WERI-Rb-1 (cell line): ENCODE results near the gene REG4.

Experiments used
- DNase-seq: peaks from one replicate; pipeline ENCODE4 v3.0.0-alpha.2; 2020
- H3K27ac ChIP-seq: fragments of 250-450 bp; sonication (Bioruptor Pico); 2 replicates; pipeline ENCODE4 v1.5.1; 2020; ENCODE audit warnings: mild to moderate bottlenecking, moderate library complexity
- H3K27me3 ChIP-seq: fragments of 250-450 bp; sonication (Bioruptor Pico); 2 replicates; pipeline ENCODE4 v1.5.1; 2021; ENCODE audit warnings: mild to moderate bottlenecking, low read depth, moderate library complexity; ENCODE audit not compliant: insufficient read depth, severe bottlenecking
- H3K36me3 ChIP-seq: fragments of 250-450 bp; sonication (Bioruptor Pico); 2 replicates; pipeline ENCODE4 v1.5.1; 2020; ENCODE audit warnings: mild to moderate bottlenecking, moderate library complexity
- H3K4me3 ChIP-seq: 2 replicates; pipeline ENCODE4 v1.5.1; 2011; ENCODE audit warnings: low read depth, mild to moderate bottlenecking, control low read depth, low read length
- H3K9me3 ChIP-seq: fragments of 250-450 bp; sonication (Bioruptor Pico); 2 replicates; pipeline ENCODE4 v1.5.1; 2021; ENCODE audit warnings: mild to moderate bottlenecking, moderate library complexity; ENCODE audit not compliant: severe bottlenecking
- TF ChIP-seq, protein P1 (sequence below): IDR thresholded peaks from 2 replicates; pipeline ENCODE4 v1.5.1; 2011; ENCODE audit warnings: low read depth, mild to moderate bottlenecking, control low read depth, inconsistent platforms, low read length

Gene REG4

DNA sequence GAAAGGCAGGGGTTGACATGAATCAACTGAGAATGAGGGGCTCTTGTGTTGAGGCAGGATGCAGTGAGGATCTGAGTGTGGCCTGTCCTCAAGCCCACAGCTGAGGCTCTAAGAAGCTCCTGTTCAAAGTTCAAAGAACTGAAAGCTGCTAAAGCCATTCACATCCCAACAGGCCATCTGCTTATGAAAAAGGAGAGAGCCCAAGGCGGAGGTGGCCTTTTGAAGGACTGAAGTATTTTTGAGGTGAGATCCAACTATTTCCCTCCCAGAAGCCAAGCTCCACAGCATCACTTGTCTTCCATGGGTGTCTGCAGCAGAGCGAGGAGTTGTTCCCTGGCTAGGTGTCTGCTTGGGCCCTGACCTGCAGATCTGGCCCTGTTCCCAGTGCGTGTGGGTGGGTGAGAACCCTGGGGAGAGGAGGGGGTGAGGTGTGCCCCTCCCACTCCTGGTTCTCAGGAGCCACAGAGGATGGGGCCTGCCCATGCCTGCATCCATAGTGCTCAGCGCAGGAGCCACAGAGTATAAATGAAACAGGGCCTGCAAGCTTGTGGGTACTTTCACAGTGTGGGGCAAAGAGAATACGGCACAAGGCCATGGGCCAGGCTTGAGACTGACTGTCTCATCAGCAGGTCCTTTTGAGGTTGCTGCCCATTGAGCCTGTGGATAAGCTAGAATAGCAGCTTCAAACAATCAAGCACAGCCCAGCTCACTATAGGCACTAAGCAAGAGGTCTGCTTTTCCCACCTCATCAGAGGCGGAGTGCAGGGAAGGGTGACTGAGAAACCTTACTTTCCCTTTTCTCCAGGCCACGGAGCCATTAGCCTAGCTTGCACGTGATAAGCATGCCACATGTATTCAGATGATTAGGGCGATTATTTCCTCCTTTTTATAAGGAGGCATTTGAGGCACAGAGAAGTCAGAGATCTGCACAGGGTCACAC lies 15.7 kb downstream of the REG4 start:
- Histone ChIP-seq H3K27ac (no peak overlapping the region), H3K4me3 (no peak overlapping the region), H3K27me3 (no peaks in the 10 kb centered on the region), H3K9me3 (no peaks in the 10 kb centered on the region), H3K36me3 (no peaks in the 10 kb centered on the region)
- TF ChIP-seq, protein P1, sequence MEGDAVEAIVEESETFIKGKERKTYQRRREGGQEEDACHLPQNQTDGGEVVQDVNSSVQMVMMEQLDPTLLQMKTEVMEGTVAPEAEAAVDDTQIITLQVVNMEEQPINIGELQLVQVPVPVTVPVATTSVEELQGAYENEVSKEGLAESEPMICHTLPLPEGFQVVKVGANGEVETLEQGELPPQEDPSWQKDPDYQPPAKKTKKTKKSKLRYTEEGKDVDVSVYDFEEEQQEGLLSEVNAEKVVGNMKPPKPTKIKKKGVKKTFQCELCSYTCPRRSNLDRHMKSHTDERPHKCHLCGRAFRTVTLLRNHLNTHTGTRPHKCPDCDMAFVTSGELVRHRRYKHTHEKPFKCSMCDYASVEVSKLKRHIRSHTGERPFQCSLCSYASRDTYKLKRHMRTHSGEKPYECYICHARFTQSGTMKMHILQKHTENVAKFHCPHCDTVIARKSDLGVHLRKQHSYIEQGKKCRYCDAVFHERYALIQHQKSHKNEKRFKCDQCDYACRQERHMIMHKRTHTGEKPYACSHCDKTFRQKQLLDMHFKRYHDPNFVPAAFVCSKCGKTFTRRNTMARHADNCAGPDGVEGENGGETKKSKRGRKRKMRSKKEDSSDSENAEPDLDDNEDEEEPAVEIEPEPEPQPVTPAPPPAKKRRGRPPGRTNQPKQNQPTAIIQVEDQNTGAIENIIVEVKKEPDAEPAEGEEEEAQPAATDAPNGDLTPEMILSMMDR: no peak
- no peak for DNase-seq

DNA sequence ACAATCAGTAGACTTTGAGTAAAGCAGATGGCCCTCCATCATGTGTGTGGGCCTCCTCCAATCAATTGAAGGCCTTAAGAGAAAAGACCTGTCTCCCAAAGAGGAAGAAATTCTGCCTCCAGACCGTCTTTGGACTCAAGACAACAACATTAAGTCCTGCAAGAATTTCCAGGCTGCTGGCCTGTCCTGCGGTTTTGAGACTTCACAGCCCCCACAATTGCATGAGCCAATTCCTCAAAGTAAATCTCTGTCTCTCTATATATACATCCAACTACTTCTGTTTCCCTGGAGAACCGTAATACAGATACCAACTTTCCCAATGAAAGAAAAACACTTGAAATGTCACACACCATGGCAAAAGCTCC lies 16.4 kb downstream of the REG4 start:
- no peak overlapping the region for H3K27ac ChIP-seq
- H3K4me3 ChIP-seq: no peak overlapping the region
- no peaks in the 10 kb centered on the region for H3K9me3 ChIP-seq
- H3K27me3 ChIP-seq: no peaks in the 10 kb centered on the region
- TF ChIP-seq, protein P1: no peak
- no peaks in the 10 kb centered on the region for H3K36me3 ChIP-seq
- no peak for DNase-seq

GRCh38 chr1:119794230-119794875 lies 16.9 kb downstream of the REG4 start:
- Histone ChIP-seq H3K27ac (no peak overlapping the region), H3K36me3 (no peaks in the 10 kb centered on the region), H3K4me3 (no peak overlapping the region), H3K9me3 (no peaks in the 10 kb centered on the region), H3K27me3 (no peaks in the 10 kb centered on the region)
- DNase-seq: no peak
- TF ChIP-seq, protein P1: no peak

DNA sequence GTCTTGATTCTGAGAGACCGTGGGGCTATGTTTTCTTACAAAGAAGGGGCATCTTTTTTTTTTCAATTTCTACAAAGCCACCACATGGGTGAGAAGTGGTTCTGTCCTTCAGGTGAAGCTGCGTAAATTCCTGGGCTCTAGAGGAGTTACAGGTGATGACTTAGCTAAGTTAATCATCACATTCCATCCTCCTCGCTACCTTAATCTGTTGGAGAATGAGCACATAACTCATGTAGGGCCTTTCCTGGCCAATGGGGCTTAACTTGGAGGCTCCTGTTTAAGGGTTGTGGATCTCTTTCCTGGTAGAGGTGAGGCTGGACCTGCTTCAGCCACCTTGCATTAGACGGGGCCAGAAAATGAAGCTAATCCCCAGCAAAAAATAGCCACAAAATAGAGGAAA lies 19.9 kb downstream of the REG4 start:
- no peaks in the 10 kb centered on the region for H3K9me3 ChIP-seq
- no peak overlapping the region for H3K4me3 ChIP-seq
- H3K27ac ChIP-seq: no peak overlapping the region
- no peaks in the 10 kb centered on the region for H3K36me3 ChIP-seq
- no peaks in the 10 kb centered on the region for H3K27me3 ChIP-seq
- no peak for DNase-seq
- TF ChIP-seq, protein P1: no peak

GRCh38 chr1:119790451-119791198 lies 20.6 kb downstream of the REG4 start:
- H3K9me3 ChIP-seq: no peaks in the 10 kb centered on the region
- DNase-seq: no peak
- H3K27me3 ChIP-seq: no peaks in the 10 kb centered on the region
- TF ChIP-seq, protein P1: no peak
- H3K36me3 ChIP-seq: no peaks in the 10 kb centered on the region
- no peak overlapping the region for H3K27ac ChIP-seq
- no peak overlapping the region for H3K4me3 ChIP-seq
